Stomach (tissue), 4 donors: ENCODE measurements around the gene RPSA.
"Not testable (repeated sequence)": the region's sequence is repeated elsewhere in the genome, so short reads cannot be mapped to it uniquely, and the experiment has no call there.

ENCODE experiments used
- CTCF ChIP-seq, 7 experiments: fragments of 450-650 bp in 4 of 7; fragments of 200-600 bp in 3 of 7; sonication (generic) in 3 of 7; IDR thresholded peaks; one replicate each; pipeline ENCODE4 v1.5.1; 2016 to 2019; ENCODE audit warnings: antibody characterized with exemption in 7 of 7, control low read depth in 2 of 7, mild to moderate bottlenecking in 1 of 7
- EP300 ChIP-seq: sonication (generic); formaldehyde crosslinking; IDR thresholded peaks from one replicate; pipeline ENCODE4 v1.6.1; 2017; ENCODE audit warnings: antibody characterized with exemption
- POLR2A ChIP-seq, 4 donors: fragments of 450-650 bp; IDR thresholded peaks; one replicate each; pipeline ENCODE4 v1.6.1; 2016; ENCODE audit warnings: antibody characterized with exemption in 4 of 4, control low read depth in 2 of 4, mild to moderate bottlenecking in 1 of 4, moderate library complexity in 1 of 4
- POLR2AphosphoS5 ChIP-seq, 3 donors: sonication (generic); formaldehyde crosslinking; IDR thresholded peaks; one replicate each; pipeline ENCODE4 v1.6.1; 2016; ENCODE audit warnings: antibody characterized with exemption in 3 of 3

- TF ChIP-seq CTCF (IDR thresholded peaks at IDR 0.05); POLR2A (IDR thresholded peaks at IDR 0.05); POLR2AphosphoS5 (IDR thresholded peaks at IDR 0.05); EP300: not testable (repeated sequence)
Observed at GRCh38 chr3:39453872-39454271, 47.4 kb downstream of the RPSA start.
